ENCODE results near the gene TMEM191C. TPM values are rescaled to one million over a fixed set of nuclear protein-coding genes. Genes with fewer than 3 reads are reported as not detected.

TMEM191C gene
- total and polyA plus RNA-seq, 2 of the 8 experiments (the other 6 are each of a cell fraction or from before 2014, with no cell fraction given): 0.74 to 2.6 TPM

Other genes with a start within 250 kb of the TMEM191C start
- 0.19 and 0.21 TPM in 2 replicates for gene RIMBP3B, start 83.6 kb upstream of the TMEM191C start, total RNA-seq (2021; fragmentation: NEBNext Ultra II Directional; extraction: Animal tissue kit (Norgen Biotek cat#: 25700))
- gene RIMBP3B, start 83.6 kb upstream of the TMEM191C start, polyA plus RNA-seq (2011; rRNA removed): 0.02 TPM in 1 of 2 replicates, not detected in the other
- 21.9 and 23.3 TPM in 2 replicates for gene HIC2, start 50.0 kb upstream of the TMEM191C start, total RNA-seq (2021; fragmentation: NEBNext Ultra II Directional; extraction: Animal tissue kit (Norgen Biotek cat#: 25700))
- gene HIC2, start 50.0 kb upstream of the TMEM191C start, polyA plus RNA-seq (2011; rRNA removed): 8.0 and 12.0 TPM in 2 replicates
- not detected in 2 replicates for gene RIMBP3C, start 84.1 kb downstream of the TMEM191C start, total RNA-seq (2021; fragmentation: NEBNext Ultra II Directional; extraction: Animal tissue kit (Norgen Biotek cat#: 25700))
- 0.08 and 0.20 TPM in 2 replicates for gene RIMBP3C, start 84.1 kb downstream of the TMEM191C start, polyA plus RNA-seq (2011; rRNA removed)
- gene UBE2L3, start 100.3 kb downstream of the TMEM191C start, total RNA-seq (2021; fragmentation: NEBNext Ultra II Directional; extraction: Animal tissue kit (Norgen Biotek cat#: 25700)): 90.0 and 92.3 TPM in 2 replicates
- 55.5 and 63.5 TPM in 2 replicates for gene UBE2L3, start 100.3 kb downstream of the TMEM191C start, polyA plus RNA-seq (2011; rRNA removed)
- 36.5 and 36.7 TPM in 2 replicates for gene YDJC, start 162.6 kb downstream of the TMEM191C start, total RNA-seq (2021; fragmentation: NEBNext Ultra II Directional; extraction: Animal tissue kit (Norgen Biotek cat#: 25700))
- gene YDJC, start 162.6 kb downstream of the TMEM191C start, polyA plus RNA-seq (2011; rRNA removed): 45.2 and 77.7 TPM in 2 replicates
- not detected in 2 replicates for gene CCDC116, start 165.4 kb downstream of the TMEM191C start, total RNA-seq (2021; fragmentation: NEBNext Ultra II Directional; extraction: Animal tissue kit (Norgen Biotek cat#: 25700))
- 0.08 and 0.14 TPM in 2 replicates for gene CCDC116, start 165.4 kb downstream of the TMEM191C start, polyA plus RNA-seq (2011; rRNA removed)
- gene SDF2L1, start 174.9 kb downstream of the TMEM191C start, total RNA-seq (2021; fragmentation: NEBNext Ultra II Directional; extraction: Animal tissue kit (Norgen Biotek cat#: 25700)): 51.1 and 54.5 TPM in 2 replicates
- 59.6 and 75.4 TPM in 2 replicates for gene SDF2L1, start 174.9 kb downstream of the TMEM191C start, polyA plus RNA-seq (2011; rRNA removed)
- gene PPIL2, start 198.6 kb downstream of the TMEM191C start, total RNA-seq (2021; fragmentation: NEBNext Ultra II Directional; extraction: Animal tissue kit (Norgen Biotek cat#: 25700)): 34.4 and 37.7 TPM in 2 replicates
- gene PPIL2, start 198.6 kb downstream of the TMEM191C start, polyA plus RNA-seq (2011; rRNA removed): 34.6 and 46.4 TPM in 2 replicates